Neuronal stem cell (in vitro differentiated cells): ENCODE results near the gene PRIM1.

ENCODE experiments used
- DNase-seq: peaks from one replicate; pipeline ENCODE4 v3.0.0-alpha.2; 2013; ENCODE audit warnings: low spot score
- H2AFZ ChIP-seq: one replicate; pipeline ENCODE4 v1.6.1; 2013; ENCODE audit warnings: mild to moderate bottlenecking, low read length, inconsistent platforms
- H2AK5ac ChIP-seq: 2 replicates; pipeline ENCODE4 v1.6.1; 2013; ENCODE audit warnings: low read depth, mild to moderate bottlenecking, inconsistent platforms, low read length, moderate library complexity, mixed read lengths
- H2BK120ac ChIP-seq: 2 replicates; pipeline ENCODE4 v1.6.1; 2013; ENCODE audit warnings: low read depth, mild to moderate bottlenecking, inconsistent platforms, low read length, moderate library complexity, mixed read lengths
- H2BK12ac ChIP-seq: one replicate; pipeline ENCODE4 v1.6.1; 2013; ENCODE audit warnings: low read length, inconsistent platforms
- H2BK15ac ChIP-seq: 2 replicates; pipeline ENCODE4 v1.6.1; 2013; ENCODE audit warnings: mild to moderate bottlenecking, low read length, inconsistent platforms, mixed read lengths
- H2BK5ac ChIP-seq: one replicate; pipeline ENCODE4 v1.6.1; 2013; ENCODE audit warnings: inconsistent platforms, mild to moderate bottlenecking, low read length, moderate library complexity
- H3K14ac ChIP-seq: one replicate; pipeline ENCODE4 v1.6.1; 2013; ENCODE audit warnings: low read length, inconsistent platforms
- H3K18ac ChIP-seq: 2 replicates; pipeline ENCODE4 v1.6.1; 2013; ENCODE audit warnings: low read length, inconsistent platforms
- H3K23ac ChIP-seq: 2 replicates; pipeline ENCODE4 v1.6.1; 2013; ENCODE audit warnings: low read depth, mild to moderate bottlenecking, mixed read lengths, low read length, inconsistent platforms; ENCODE audit not compliant: poor library complexity
- H3K27ac ChIP-seq: replicated peaks from 3 replicates; pipeline ENCODE4 v1.5.1; 2013; ENCODE audit warnings: low read length, inconsistent platforms
- H3K27me3 ChIP-seq, 3 experiments: 2 replicates each; pipeline ENCODE4 v1.6.1; 2013; ENCODE audit warnings: low read length in 3 of 3, mild to moderate bottlenecking in 2 of 3, inconsistent platforms in 1 of 3, low read depth in 1 of 3, mixed read lengths in 1 of 3, moderate library complexity in 1 of 3; ENCODE audit not compliant: control insufficient read depth in 3 of 3, insufficient read depth in 3 of 3
- H3K36me3 ChIP-seq, 2 donors: replicated peaks in 1 of 2; 2 replicates each; pipeline ENCODE4 v1.6.1; 2013; ENCODE audit warnings: low read length in 2 of 2; ENCODE audit not compliant: control insufficient read depth in 2 of 2, insufficient read depth in 2 of 2
- H3K4ac ChIP-seq: 2 replicates; pipeline ENCODE4 v1.6.1; 2013; ENCODE audit warnings: inconsistent platforms, mild to moderate bottlenecking, low read length, moderate library complexity
- H3K4me1 ChIP-seq, 2 donors: 1 replicate in 1 of 2; 2 replicates in 1 of 2; pipeline ENCODE4 v1.6.1; 2013; ENCODE audit warnings: low read length in 2 of 2, low read depth in 1 of 2; ENCODE audit not compliant: control insufficient read depth in 2 of 2, insufficient read depth in 1 of 2
- H3K4me2 ChIP-seq: one replicate; pipeline ENCODE4 v1.6.1; 2013; ENCODE audit warnings: mild to moderate bottlenecking, low read length, inconsistent platforms; ENCODE audit not compliant: insufficient read depth, poor library complexity, severe bottlenecking
- H3K4me3 ChIP-seq, 2 donors: 2 replicates each; pipeline ENCODE4 v1.5.1; 2013; ENCODE audit warnings: low read length in 2 of 2, mild to moderate bottlenecking in 2 of 2, inconsistent platforms in 1 of 2, moderate library complexity in 1 of 2
- H3K79me1 ChIP-seq: one replicate; pipeline ENCODE4 v1.6.1; 2013; ENCODE audit warnings: low read depth, mild to moderate bottlenecking, inconsistent platforms, low read length, moderate library complexity
- H3K9ac ChIP-seq: one replicate; pipeline ENCODE4 v1.6.1; 2013; ENCODE audit warnings: mild to moderate bottlenecking, low read depth, low read length, inconsistent platforms; ENCODE audit not compliant: poor library complexity
- H3K9me3 ChIP-seq, 2 donors: replicated peaks in 1 of 2; 2 replicates each; pipeline versions ENCODE3 to v1.6.1; 2013; ENCODE audit warnings: low read length in 2 of 2, mild to moderate bottlenecking in 2 of 2, inconsistent platforms in 1 of 2, low read depth in 1 of 2, mixed read lengths in 1 of 2, moderate library complexity in 1 of 2; ENCODE audit not compliant: control insufficient read depth in 2 of 2, insufficient read depth in 1 of 2
- H4K8ac ChIP-seq: one replicate; pipeline ENCODE4 v1.6.1; 2013; ENCODE audit warnings: low read depth, mild to moderate bottlenecking, inconsistent platforms, low read length, moderate library complexity
- H4K91ac ChIP-seq: one replicate; pipeline ENCODE4 v1.6.1; 2013; ENCODE audit warnings: low read length, low read depth, mild to moderate bottlenecking, inconsistent platforms; ENCODE audit not compliant: poor library complexity
- WGBS, 2 donors: extraction: QIAGEN DNeasy Blood & Tissue Kit; methylation state at CpG; one replicate each; pipeline ENCODE4 v1.1.7; 2013; ENCODE audit warnings: missing lambda C conversion rate in 2 of 2, mixed read lengths in 1 of 2; ENCODE audit not compliant: insufficient read length in 2 of 2, insufficient replicate concordance in 1 of 2; ENCODE audit errors: extremely low coverage in 2 of 2; 5-methylcytosine and 5-hydroxymethylcytosine counted together

The PRIM1 gene

GRCh38 chr12:56720731-56721151 is 31.4 kb downstream of the PRIM1 start:
- no peak overlapping the region for H3K23ac ChIP-seq
- no peak overlapping the region for H3K4ac ChIP-seq
- H3K4me2 ChIP-seq, result no peak overlapping the region
- H3K9me3 ChIP-seq, result no peaks in the 10 kb centered on the region
- H4K8ac ChIP-seq, result no peak overlapping the region
- H2AK5ac ChIP-seq, result no peak overlapping the region
- H3K27me3 ChIP-seq, result no peaks in the 10 kb centered on the region
- no peak overlapping the region for H2BK15ac ChIP-seq
- H2BK5ac ChIP-seq, result no peak overlapping the region
- H3K14ac ChIP-seq, result no peak overlapping the region
- no peak overlapping the region for H3K27ac ChIP-seq
- H2AFZ ChIP-seq, result no peak overlapping the region
- no peak overlapping the region for H4K91ac ChIP-seq
- peaks cover 34 to 73% of the 10 kb centered on the region in 2 donors for H3K36me3 ChIP-seq
- no peak overlapping the region for H3K18ac ChIP-seq
- H3K79me1 ChIP-seq, result peaks cover 2% of the 10 kb centered on the region
- no peak overlapping the region for H2BK12ac ChIP-seq
- DNase-seq, result no peak
- peaks cover 14 to 20% of the 10 kb centered on the region in 2 donors for H3K4me1 ChIP-seq
- H2BK120ac ChIP-seq, result no peak overlapping the region
- no peak overlapping the region for H3K4me3 ChIP-seq
- WGBS, 2 donors, result no CpG with 5 or more reads among the region's 1 CpG
- H3K9ac ChIP-seq, result no peak overlapping the region

- Histone ChIP-seq H3K9ac (no peak overlapping the region), H2BK12ac (no peak overlapping the region), H2BK120ac (no peak overlapping the region), H3K23ac (no peak overlapping the region), H3K4ac (no peak overlapping the region), H3K4me2 (no peak overlapping the region), H3K27ac (no peak overlapping the region), H3K79me1 (peaks cover 2% of the 10 kb centered on the region), H3K9me3 (no peaks in the 10 kb centered on the region), H3K36me3 (peaks cover 39 to 87% of the 10 kb centered on the region in 2 donors), H3K27me3 (no peaks in the 10 kb centered on the region), H2BK15ac (no peak overlapping the region), H2AK5ac (no peak overlapping the region), H3K4me3 (no peak overlapping the region), H3K4me1 (peaks cover 14 to 20% of the 10 kb centered on the region in 2 donors), H4K91ac (no peak overlapping the region), H2AFZ (no peak overlapping the region), H3K14ac (no peak overlapping the region), H4K8ac (no peak overlapping the region), H2BK5ac (no peak overlapping the region), H3K18ac (no peak overlapping the region)
- DNase-seq, result no peak
These were observed 33.1 kb downstream of the PRIM1 start for GRCh38 chr12:56719056-56719455.

- no peak overlapping the region for H3K9ac ChIP-seq
- no peaks in the 10 kb centered on the region for H3K9me3 ChIP-seq
- DNase-seq, result no peak
- WGBS, 2 donors, result no CpG with 5 or more reads among the region's 4 CpGs
- H2BK15ac ChIP-seq, result no peak overlapping the region
- H3K36me3 ChIP-seq, result peaks cover 43 to 87% of the 10 kb centered on the region in 2 donors
- H2BK12ac ChIP-seq, result no peak overlapping the region
- H2AK5ac ChIP-seq, result no peak overlapping the region
- H3K4me1 ChIP-seq, result peaks cover 14 to 20% of the 10 kb centered on the region in 2 donors
- no peak overlapping the region for H3K23ac ChIP-seq
- H4K91ac ChIP-seq, result no peak overlapping the region
- H3K14ac ChIP-seq, result no peak overlapping the region
- no peak overlapping the region for H3K4ac ChIP-seq
- no peak overlapping the region for H3K27ac ChIP-seq
- H2AFZ ChIP-seq, result no peak overlapping the region
- H3K18ac ChIP-seq, result no peak overlapping the region
- no peak overlapping the region for H3K4me3 ChIP-seq
- H3K27me3 ChIP-seq, result no peaks in the 10 kb centered on the region
- H2BK5ac ChIP-seq, result no peak overlapping the region
- H3K79me1 ChIP-seq, result peaks cover 2% of the 10 kb centered on the region
- no peak overlapping the region for H2BK120ac ChIP-seq
- no peak overlapping the region for H4K8ac ChIP-seq
- H3K4me2 ChIP-seq, result no peak overlapping the region
These were observed 33.5 kb downstream of the PRIM1 start for GRCh38 chr12:56718636-56719035.

GRCh38 chr12:56718149-56718548 is 34.0 kb downstream of the PRIM1 start:
- Histone ChIP-seq H3K9me3 (no peaks in the 10 kb centered on the region), H3K14ac (no peak overlapping the region), H3K79me1 (peaks cover 2% of the 10 kb centered on the region), H3K36me3 (peaks cover 48 to 87% of the 10 kb centered on the region in 2 donors), H2AFZ (no peak overlapping the region), H3K18ac (no peak overlapping the region), H3K27me3 (no peaks in the 10 kb centered on the region), H3K9ac (no peak overlapping the region), H3K4ac (no peak overlapping the region), H3K4me3 (no peak overlapping the region), H2AK5ac (no peak overlapping the region), H4K8ac (no peak overlapping the region), H2BK12ac (no peak overlapping the region), H2BK5ac (no peak overlapping the region), H2BK15ac (no peak overlapping the region), H4K91ac (no peak overlapping the region), H3K4me1 (peaks cover 14 to 20% of the 10 kb centered on the region in 2 donors), H2BK120ac (no peak overlapping the region), H3K23ac (no peak overlapping the region), H3K4me2 (no peak overlapping the region), H3K27ac (no peak overlapping the region)
- DNase-seq, result no peak
- WGBS, 2 donors, result no CpG with 5 or more reads among the region's 1 CpG
